Brain microvascular endothelial cell (primary cell): ENCODE measurements around the gene RSBN1L.
A peak's percentile ranks its signal among the peaks of the same experiment; 100 is the strongest.
"Not testable (repeated sequence)": the region's sequence is repeated elsewhere in the genome, so short reads cannot be mapped to it uniquely, and the experiment has no call there.

ENCODE experiments used
- DNase-seq: peaks from one replicate; pipeline ENCODE4 v3.0.0-alpha.2; 2020
- H3K27ac ChIP-seq: fragments of 250-450 bp; sonication (Bioruptor Pico); 2 replicates; pipeline ENCODE4 v1.5.1; 2020; ENCODE audit warnings: mild to moderate bottlenecking, moderate library complexity
- H3K27me3 ChIP-seq: fragments of 250-450 bp; sonication (Bioruptor Pico); replicated peaks from 2 replicates; pipeline ENCODE4 v1.5.1; 2020; ENCODE audit warnings: mild to moderate bottlenecking
- H3K36me3 ChIP-seq: fragments of 250-450 bp; sonication (Bioruptor Pico); replicated peaks from 2 replicates; pipeline ENCODE4 v1.5.1; 2020; ENCODE audit warnings: mild to moderate bottlenecking
- H3K4me3 ChIP-seq: 2 replicates; pipeline ENCODE4 v1.5.1; 2011; ENCODE audit warnings: low read depth, mild to moderate bottlenecking, control low read depth, low read length, moderate library complexity
- in situ Hi-C: cut with HindIII; loops from 2 replicates; pipeline ENCODE4 v1.10.0; 2017; ENCODE audit warnings: low sequenced_read_pairs, low pct_ligation_motif_present
- TF ChIP-seq, protein P1 (sequence below): IDR thresholded peaks from 2 replicates; pipeline ENCODE4 v1.5.1; 2011; ENCODE audit warnings: low read depth, mild to moderate bottlenecking, moderate library complexity, low read length, control low read depth, inconsistent platforms; ENCODE audit errors: missing control alignments

The RSBN1L gene

DNA sequence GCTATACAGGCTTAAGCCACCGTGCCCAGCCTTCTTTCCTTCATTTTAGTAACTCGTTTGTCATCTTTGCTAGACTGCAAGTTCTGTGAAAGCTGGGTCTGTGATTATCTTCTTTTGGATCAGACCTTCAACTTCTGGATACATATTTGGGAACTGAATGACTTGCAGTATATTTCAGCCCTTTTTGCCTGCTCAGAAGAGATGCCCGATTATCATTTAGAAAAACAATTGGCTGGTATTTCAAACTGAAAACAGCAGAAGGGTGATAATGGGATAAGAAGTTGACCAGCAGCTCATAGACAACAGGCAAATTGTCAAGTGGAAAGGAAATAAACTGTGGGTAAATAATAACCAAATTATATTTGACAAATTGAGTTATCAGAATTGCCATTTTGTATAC is 14.6 kb downstream of the RSBN1L start:
- Histone ChIP-seq H3K36me3 (no peaks in the 10 kb centered on the region), H3K27ac (no peak overlapping the region), H3K4me3 (no peak overlapping the region), H3K27me3 (no peaks in the 10 kb centered on the region)
- DNase-seq: no peak
- TF ChIP-seq, protein P1, sequence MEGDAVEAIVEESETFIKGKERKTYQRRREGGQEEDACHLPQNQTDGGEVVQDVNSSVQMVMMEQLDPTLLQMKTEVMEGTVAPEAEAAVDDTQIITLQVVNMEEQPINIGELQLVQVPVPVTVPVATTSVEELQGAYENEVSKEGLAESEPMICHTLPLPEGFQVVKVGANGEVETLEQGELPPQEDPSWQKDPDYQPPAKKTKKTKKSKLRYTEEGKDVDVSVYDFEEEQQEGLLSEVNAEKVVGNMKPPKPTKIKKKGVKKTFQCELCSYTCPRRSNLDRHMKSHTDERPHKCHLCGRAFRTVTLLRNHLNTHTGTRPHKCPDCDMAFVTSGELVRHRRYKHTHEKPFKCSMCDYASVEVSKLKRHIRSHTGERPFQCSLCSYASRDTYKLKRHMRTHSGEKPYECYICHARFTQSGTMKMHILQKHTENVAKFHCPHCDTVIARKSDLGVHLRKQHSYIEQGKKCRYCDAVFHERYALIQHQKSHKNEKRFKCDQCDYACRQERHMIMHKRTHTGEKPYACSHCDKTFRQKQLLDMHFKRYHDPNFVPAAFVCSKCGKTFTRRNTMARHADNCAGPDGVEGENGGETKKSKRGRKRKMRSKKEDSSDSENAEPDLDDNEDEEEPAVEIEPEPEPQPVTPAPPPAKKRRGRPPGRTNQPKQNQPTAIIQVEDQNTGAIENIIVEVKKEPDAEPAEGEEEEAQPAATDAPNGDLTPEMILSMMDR: no peak
- in situ Hi-C loops: no loop called here

DNA sequence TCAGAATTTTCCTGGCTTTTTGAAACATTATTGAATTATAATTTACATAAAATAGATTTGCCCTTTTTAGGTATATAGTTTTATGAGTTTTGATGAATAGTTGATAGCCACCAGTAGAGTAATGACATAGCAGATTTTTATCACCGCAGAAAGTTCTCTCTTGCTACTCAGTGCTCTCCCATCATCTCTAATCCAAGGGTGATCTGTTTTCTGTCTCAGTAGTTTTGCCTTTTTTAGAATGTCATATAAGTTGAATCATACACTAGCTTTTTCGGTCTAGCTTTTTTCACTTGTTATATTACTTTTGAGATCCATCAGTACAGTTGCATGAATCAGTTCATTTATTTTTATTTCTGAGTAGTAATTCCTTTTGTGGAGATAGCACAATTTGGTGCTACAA is 17.9 kb downstream of the RSBN1L start:
- in situ Hi-C loops: no loop called here
- Histone ChIP-seq H3K4me3 (no peak overlapping the region), H3K27me3 (no peaks in the 10 kb centered on the region), H3K36me3 (no peaks in the 10 kb centered on the region), H3K27ac (no peak overlapping the region)
- TF ChIP-seq, protein P1: no peak
- no peak for DNase-seq

DNA sequence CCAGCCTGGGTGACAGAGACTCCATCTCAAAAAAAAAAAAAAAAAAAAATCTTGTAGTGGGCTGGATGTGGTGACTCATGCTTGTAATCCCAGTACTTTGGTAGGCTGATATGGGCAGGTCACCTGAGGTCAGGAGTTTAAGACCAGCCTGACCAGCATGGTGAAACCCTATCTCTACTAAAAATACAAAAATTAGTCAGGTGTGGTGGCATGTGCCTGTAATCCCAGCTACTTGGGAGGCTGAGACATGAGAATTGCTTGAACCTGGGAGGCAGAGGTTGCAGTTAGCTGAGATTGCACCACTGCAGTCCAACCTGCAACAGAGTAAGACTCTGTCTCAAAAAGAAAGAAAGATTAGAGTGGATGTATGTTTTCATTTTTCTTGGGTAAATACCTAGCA is 18.7 kb downstream of the RSBN1L start:
- H3K36me3 ChIP-seq, in situ Hi-C loops: not testable (repeated sequence)
- DNase-seq: peak; percentile 24

DNA sequence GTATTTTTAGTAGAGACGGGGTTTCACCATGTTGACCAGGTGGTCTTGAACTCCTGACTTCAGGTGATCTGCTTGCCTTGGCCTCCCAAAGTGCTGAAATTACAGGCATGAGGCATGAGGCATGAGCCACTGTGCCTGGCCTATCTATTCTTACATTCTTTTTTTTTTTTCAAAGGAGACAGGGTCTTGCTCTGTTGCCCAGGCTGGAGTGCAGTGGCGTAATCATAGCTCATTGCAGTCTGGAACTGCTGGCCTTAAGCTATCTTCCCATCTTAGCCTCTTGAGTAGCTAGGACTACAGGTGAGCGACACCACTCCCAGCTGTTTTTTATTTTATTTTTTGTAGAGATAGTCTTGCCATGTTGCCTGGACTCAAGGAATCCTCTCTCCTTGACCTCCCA is 20.5 kb downstream of the RSBN1L start:
- no peaks in the 10 kb centered on the region for H3K27me3 ChIP-seq
- H3K27ac ChIP-seq: no peak overlapping the region
- DNase-seq: no peak
- H3K4me3 ChIP-seq: no peak overlapping the region
- in situ Hi-C loops: no loop called here
- no peaks in the 10 kb centered on the region for H3K36me3 ChIP-seq
- TF ChIP-seq, protein P1: no peak

More for the DNA sequence above, 18.7 kb downstream of the RSBN1L start:
- H3K27me3 ChIP-seq, H3K27ac ChIP-seq, H3K4me3 ChIP-seq: not testable (repeated sequence)

DNA sequence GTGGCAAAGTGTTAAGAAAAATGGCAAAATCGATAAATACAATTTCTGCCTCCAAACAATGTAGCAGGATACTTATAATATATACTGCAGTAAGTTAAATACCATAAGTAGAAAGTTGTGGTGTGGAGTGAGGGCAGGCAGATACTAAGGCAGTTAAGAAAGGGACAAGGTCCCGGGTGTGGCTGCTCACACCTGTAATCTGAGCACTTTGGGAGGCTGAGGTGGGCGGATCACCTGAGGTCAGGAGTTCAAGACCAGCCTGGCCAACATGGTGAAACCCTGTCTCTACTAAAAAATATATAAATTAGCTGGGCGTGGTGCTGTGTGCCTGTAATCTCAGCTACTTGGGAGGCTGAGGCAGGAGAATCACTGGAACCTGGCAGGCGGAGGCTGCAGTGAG is 21.3 kb downstream of the RSBN1L start:
- H3K36me3 ChIP-seq, H3K27ac ChIP-seq, H3K27me3 ChIP-seq, DNase-seq, in situ Hi-C loops, H3K4me3 ChIP-seq: not testable (repeated sequence)

DNA sequence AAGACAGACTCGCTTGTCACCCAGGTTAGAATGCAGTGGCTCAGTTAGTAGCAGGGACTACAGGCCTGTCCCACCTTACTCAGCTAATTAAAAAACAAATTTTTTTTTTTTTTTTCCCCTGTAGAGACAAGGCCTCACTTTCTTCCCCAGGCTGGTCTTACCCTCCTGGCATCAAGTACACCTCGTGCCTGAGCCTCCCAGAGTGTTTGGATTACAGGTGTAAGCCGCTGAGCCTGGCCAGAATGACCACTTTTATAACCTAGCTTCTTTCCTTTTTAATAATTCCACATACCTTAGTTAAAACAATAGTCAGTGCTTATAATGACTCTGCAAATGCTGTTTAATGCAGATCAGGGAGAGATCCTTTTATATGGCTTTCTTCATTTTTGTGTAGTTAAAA is 31.3 kb downstream of the RSBN1L start:
- Histone ChIP-seq H3K27ac (peak overlapping the region; percentile 15), H3K4me3 (no peak overlapping the region)

More for the DNA sequence above, 31.3 kb downstream of the RSBN1L start:
- in situ Hi-C loops: no loop called here
- Histone ChIP-seq H3K27me3 (no peaks in the 10 kb centered on the region), H3K36me3 (no peaks in the 10 kb centered on the region)
- no peak for DNase-seq
- TF ChIP-seq, protein P1: no peak
